HG03575 (cell line): ENCODE results near the gene AMELY.
"Not testable (repeated sequence)": the region's sequence is repeated elsewhere in the genome, so short reads cannot be mapped to it uniquely, and the experiment has no call there.

ENCODE experiments used
- ATAC-seq: cut with Tn5 transposase; IDR thresholded peaks from one replicate; pipeline ENCODE4 v1.9.1; 2021; ENCODE audit not compliant: unreplicated experiment, insufficient number of reproducible peaks, low FRiP score; ENCODE audit errors: extremely low read depth

AMELY gene

GRCh38 chrY:6911253-6911881 lies at the start of gene AMELY:
Gene AMELY (minus strand): TSS chrY:6911752. CDS start chrY:6872608, 39,144 bp downstream.
- ATAC-seq: no peak

GRCh38 chrY:6949947-6950346 lies 38.4 kb upstream of the AMELY start:
- ATAC-seq: no peak

- ATAC-seq: no peak
Measured at GRCh38 chrY:6948378-6948777, 36.8 kb upstream of the AMELY start.

GRCh38 chrY:6947695-6948094 lies 36.1 kb upstream of the AMELY start:
- no peak for ATAC-seq

- ATAC-seq: no peak
Measured at GRCh38 chrY:6935497-6935896, 23.9 kb upstream of the AMELY start.

- ATAC-seq: no peak
Measured at GRCh38 chrY:6931779-6932396, 20.3 kb upstream of the AMELY start.

GRCh38 chrY:6929237-6929636 lies 17.7 kb upstream of the AMELY start:
- no peak for ATAC-seq

- ATAC-seq: no peak
Measured at GRCh38 chrY:6928265-6928664, 16.7 kb upstream of the AMELY start.

- no peak for ATAC-seq
Measured at GRCh38 chrY:6921061-6921460, 9.5 kb upstream of the AMELY start.

GRCh38 chrY:6913362-6913761 lies 1.8 kb upstream of the AMELY start:
- no peak for ATAC-seq

GRCh38 chrY:6910372-6911252 lies 940 bp downstream of the AMELY start, which contains the start of gene TBL1Y:
Gene TBL1Y (plus strand): TSS chrY:6910697. CDS start chrY:7025085, 114,388 bp downstream.
- ATAC-seq: no peak

- ATAC-seq: no peak
Measured at GRCh38 chrY:6909856-6910255, 1.7 kb downstream of the AMELY start.

GRCh38 chrY:6909118-6909521 lies 2.4 kb downstream of the AMELY start:
- ATAC-seq: no peak

GRCh38 chrY:6908021-6908420 lies 3.5 kb downstream of the AMELY start:
- not testable (repeated sequence) for ATAC-seq

GRCh38 chrY:6907591-6907990 lies 4.0 kb downstream of the AMELY start:
- ATAC-seq: no peak

GRCh38 chrY:6902116-6902515 lies 9.4 kb downstream of the AMELY start:
- not testable (repeated sequence) for ATAC-seq

GRCh38 chrY:6895236-6895635 lies 16.3 kb downstream of the AMELY start:
- ATAC-seq: no peak

GRCh38 chrY:6894496-6894895 lies 17.1 kb downstream of the AMELY start:
- ATAC-seq: no peak

GRCh38 chrY:6849384-6849783 lies 62.2 kb downstream of the AMELY start:
- no peak for ATAC-seq

GRCh38 chrY:6842650-6843049 lies 68.9 kb downstream of the AMELY start:
- ATAC-seq: not testable (repeated sequence)
